Tibial nerve (tissue), 4 donors: ENCODE measurements around the gene CRTC1. TPM values are rescaled to one million over a fixed set of nuclear protein-coding genes. Genes with fewer than 3 reads are reported as not detected.
"Not testable (repeated sequence)": the region's sequence is repeated elsewhere in the genome, so short reads cannot be mapped to it uniquely, and the experiment has no call there.

Source experiments
- DNase-seq, 2 donors: peaks; one replicate each; pipeline ENCODE4 v3.0.0-alpha.2; 2019; ENCODE audit warnings: low spot score in 2 of 2
- H3K27ac ChIP-seq, 4 donors: fragments of 200-600 bp; sonication (generic) in 3 of 4; one replicate each; pipeline ENCODE4 v1.5.1; 2017 to 2019; ENCODE audit warnings: mild to moderate bottlenecking in 1 of 4
- H3K27me3 ChIP-seq, 2 donors: fragments of 200-600 bp; sonication (generic) in 1 of 2; one replicate each; pipeline versions ENCODE4 v1.5.1 to v1.6.0; 2017 to 2019
- H3K36me3 ChIP-seq, 3 donors: fragments of 200-600 bp; sonication (generic); one replicate each; pipeline ENCODE4 v1.5.1; 2018 to 2019
- H3K4me1 ChIP-seq, 4 donors: fragments of 200-600 bp; sonication (generic) in 3 of 4; one replicate each; pipeline ENCODE4 v1.5.1; 2017 to 2019
- H3K4me3 ChIP-seq, 4 donors: fragments of 200-600 bp; sonication (generic) in 3 of 4; one replicate each; pipeline ENCODE4 v1.5.1; 2017 to 2019; ENCODE audit warnings: mild to moderate bottlenecking in 1 of 4, moderate library complexity in 1 of 4
- H3K9me3 ChIP-seq, 4 donors: fragments of 200-600 bp; sonication (generic) in 3 of 4; one replicate each; pipeline ENCODE4 v1.5.1; 2017 to 2019
- EP300 ChIP-seq, 2 donors: sonication (generic); formaldehyde crosslinking; IDR thresholded peaks; one replicate each; pipeline ENCODE4 v1.6.1; 2017; ENCODE audit warnings: antibody characterized with exemption in 2 of 2, mild to moderate bottlenecking in 1 of 2
- POLR2A ChIP-seq, 2 donors: fragments of 450-650 bp; IDR thresholded peaks; one replicate each; pipeline ENCODE4 v1.6.1; 2017; ENCODE audit warnings: antibody characterized with exemption in 2 of 2, mild to moderate bottlenecking in 2 of 2, moderate library complexity in 2 of 2
- WGBS, 2 donors: methylation state at CpG; one replicate each; pipeline ENCODE4 v1.1.5; 2018; 5-methylcytosine and 5-hydroxymethylcytosine counted together
- total RNA-seq, 4 donors: library from RNA; depleted of rRNA; stranded (reverse); fragments of >200 nt; gene quantifications; one replicate each; pipeline ENCODE4 v1.1.0, GENCODE V29; 2016
- TF ChIP-seq, protein P1 (sequence below), 5 experiments: fragments of 200-600 bp in 3 of 5; fragments of 450-650 bp in 2 of 5; sonication (generic) in 3 of 5; IDR thresholded peaks; one replicate each; pipeline ENCODE4 v1.5.1; 2016 to 2019; ENCODE audit warnings: antibody characterized with exemption in 5 of 5, mild to moderate bottlenecking in 3 of 5, moderate library complexity in 2 of 5

Gene CRTC1
- total RNA-seq, 4 donors from 2014 or later = 4.0 to 7.8 (median 6.7) TPM

DNA sequence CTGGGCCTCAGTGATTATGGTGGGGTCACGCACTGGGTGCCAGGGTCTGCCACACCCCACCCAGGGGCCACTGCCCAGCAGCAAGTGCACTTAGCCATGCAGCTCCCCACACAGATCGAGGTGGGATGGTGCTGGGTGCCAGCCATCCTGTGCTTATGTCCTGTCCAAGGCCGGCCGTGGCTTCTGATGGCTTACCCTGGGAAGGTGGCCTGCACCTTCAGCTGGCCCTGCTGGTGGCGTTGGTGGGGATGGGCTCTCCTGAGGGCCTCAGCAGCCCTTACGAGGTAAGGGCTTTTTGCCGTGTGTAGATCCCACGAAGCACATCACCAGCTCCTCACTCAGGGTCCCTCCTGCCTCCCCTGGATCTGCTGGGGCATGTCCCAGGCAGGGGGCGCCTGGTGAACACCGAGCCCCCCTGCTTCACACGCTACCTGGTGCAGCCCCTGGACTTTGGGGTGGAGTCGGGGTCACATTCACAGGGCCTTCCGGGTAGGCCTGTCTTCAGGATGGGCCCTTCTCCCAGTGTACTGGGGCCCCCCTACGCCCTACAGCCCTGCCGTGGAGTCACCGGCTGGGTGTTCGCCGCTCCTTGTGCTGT lies 46.6 kb downstream of the CRTC1 start:
- H3K27me3 ChIP-seq = no peaks in the 10 kb centered on the region
- no peak overlapping the region for H3K27ac ChIP-seq
- H3K4me3 ChIP-seq = no peak overlapping the region
- peaks cover 0 to 26% (median 0%) of the 10 kb centered on the region in 4 donors for H3K4me1 ChIP-seq
- no peak for DNase-seq
- no peaks in the 10 kb centered on the region for H3K36me3 ChIP-seq
- H3K9me3 ChIP-seq = no peaks in the 10 kb centered on the region
- 94 to 97% methylated on average over 18 of the region's 18 CpGs for WGBS, 2 donors
- TF ChIP-seq, protein P1, sequence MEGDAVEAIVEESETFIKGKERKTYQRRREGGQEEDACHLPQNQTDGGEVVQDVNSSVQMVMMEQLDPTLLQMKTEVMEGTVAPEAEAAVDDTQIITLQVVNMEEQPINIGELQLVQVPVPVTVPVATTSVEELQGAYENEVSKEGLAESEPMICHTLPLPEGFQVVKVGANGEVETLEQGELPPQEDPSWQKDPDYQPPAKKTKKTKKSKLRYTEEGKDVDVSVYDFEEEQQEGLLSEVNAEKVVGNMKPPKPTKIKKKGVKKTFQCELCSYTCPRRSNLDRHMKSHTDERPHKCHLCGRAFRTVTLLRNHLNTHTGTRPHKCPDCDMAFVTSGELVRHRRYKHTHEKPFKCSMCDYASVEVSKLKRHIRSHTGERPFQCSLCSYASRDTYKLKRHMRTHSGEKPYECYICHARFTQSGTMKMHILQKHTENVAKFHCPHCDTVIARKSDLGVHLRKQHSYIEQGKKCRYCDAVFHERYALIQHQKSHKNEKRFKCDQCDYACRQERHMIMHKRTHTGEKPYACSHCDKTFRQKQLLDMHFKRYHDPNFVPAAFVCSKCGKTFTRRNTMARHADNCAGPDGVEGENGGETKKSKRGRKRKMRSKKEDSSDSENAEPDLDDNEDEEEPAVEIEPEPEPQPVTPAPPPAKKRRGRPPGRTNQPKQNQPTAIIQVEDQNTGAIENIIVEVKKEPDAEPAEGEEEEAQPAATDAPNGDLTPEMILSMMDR (IDR thresholded peaks at IDR 0.05) = no peak
- TF ChIP-seq POLR2A (IDR thresholded peaks at IDR 0.05) (no peak), EP300 (IDR thresholded peaks at IDR 0.05) (no peak)

DNA sequence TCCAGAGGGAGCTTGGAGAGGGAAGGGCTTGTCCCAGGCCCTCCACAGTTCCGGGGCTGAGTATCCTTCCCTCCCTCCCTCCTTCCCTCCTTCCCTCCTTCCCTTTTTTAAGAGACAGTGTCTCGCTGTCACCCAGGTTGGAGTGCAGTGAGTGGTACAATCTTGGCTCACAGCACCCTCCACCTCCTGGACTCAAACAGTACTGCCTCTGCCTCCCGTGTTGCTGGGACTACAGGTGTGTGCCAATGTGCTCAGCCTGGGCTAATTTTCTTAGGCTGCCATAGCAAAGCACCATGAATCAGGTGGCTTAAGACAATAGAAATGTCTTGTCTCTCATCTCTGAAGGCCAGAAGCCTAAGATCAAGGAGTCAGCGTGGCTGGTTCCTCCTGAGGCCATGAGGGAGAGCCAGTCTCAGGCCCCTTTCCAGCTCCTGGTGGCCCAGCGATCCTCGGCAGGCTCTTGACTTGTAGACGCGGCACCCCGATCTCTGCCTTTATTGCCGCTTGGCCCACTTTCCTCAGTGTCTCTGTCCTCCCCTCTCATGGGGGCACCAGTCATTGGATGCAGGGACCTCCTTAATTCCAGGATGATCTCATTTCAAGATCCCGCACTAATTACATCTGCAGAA lies 47.5 kb downstream of the CRTC1 start:
- Histone ChIP-seq H3K9me3 (no peaks in the 10 kb centered on the region), H3K36me3 (no peaks in the 10 kb centered on the region), H3K4me3 (no peak overlapping the region), H3K27ac (no peak overlapping the region), H3K27me3 (no peaks in the 10 kb centered on the region), H3K4me1 (peaks cover 0 to 16% (median 0%) of the 10 kb centered on the region in 4 donors)
- TF ChIP-seq POLR2A (IDR thresholded peaks at IDR 0.05) (no peak), EP300 (IDR thresholded peaks at IDR 0.05) (no peak)
- DNase-seq = no peak
- 88 to 91% methylated on average over 11 of the region's 11 CpGs for WGBS, 2 donors

DNA sequence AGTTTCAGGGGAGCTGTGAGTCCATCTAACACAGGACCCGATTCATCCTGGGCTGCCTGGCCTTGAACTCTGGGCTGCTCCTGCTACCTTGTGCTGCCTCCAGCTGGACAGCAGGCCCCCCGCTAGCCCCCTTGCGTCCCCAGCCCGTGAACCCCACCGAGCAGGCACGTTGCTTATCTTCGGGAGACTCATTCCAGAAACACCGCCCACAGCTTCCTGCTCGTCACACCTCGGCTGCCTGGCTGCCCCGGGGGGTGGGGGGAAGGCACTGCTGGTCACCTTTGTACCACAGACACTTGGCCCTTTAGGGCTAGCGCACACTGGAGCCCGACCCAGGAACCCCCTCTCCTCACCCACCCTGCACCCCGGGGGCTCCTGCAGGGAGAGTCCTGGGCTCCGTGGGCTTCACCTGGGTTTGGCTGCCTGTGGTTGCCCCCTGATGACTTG lies 48.1 kb downstream of the CRTC1 start:
- TF ChIP-seq EP300 (IDR thresholded peaks at IDR 0.05) (no peak), POLR2A (IDR thresholded peaks at IDR 0.05) (no peak)
- TF ChIP-seq, protein P1 (IDR thresholded peaks at IDR 0.05) = no peak
- WGBS, 2 donors = 63 to 70% methylated on average over 15 of the region's 15 CpGs
- Histone ChIP-seq H3K4me3 (no peak overlapping the region), H3K36me3 (no peaks in the 10 kb centered on the region), H3K27ac (no peak overlapping the region), H3K9me3 (no peaks in the 10 kb centered on the region), H3K4me1 (peaks cover 0 to 16% (median 0%) of the 10 kb centered on the region in 4 donors), H3K27me3 (no peaks in the 10 kb centered on the region)
- no peak for DNase-seq

DNA sequence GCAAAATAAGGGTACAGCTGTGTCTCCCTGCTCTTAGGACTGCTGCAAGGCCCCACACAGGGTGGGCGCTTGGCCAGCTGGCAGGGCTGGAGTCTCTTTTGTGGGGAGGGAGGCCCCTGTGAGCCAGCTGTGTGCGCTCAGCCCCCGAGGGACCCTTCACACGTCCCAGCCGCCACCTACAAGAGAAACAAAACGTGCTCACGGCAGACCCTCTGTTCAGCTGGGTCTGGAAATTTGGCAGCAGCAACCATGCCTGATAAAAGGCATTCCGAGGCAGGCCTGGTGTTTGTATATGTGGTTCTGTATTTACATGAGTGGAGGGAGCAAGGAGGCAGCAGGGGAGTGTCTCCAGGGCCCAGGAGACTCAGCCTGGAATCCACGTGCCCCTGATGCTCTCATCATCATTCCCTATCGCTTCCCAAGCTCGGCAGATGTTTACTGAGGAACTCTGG lies 49.7 kb downstream of the CRTC1 start:
- no peaks in the 10 kb centered on the region for H3K27me3 ChIP-seq
- no peak overlapping the region for H3K4me3 ChIP-seq
- TF ChIP-seq, protein P1 (IDR thresholded peaks at IDR 0.05) = no peak
- TF ChIP-seq POLR2A (IDR thresholded peaks at IDR 0.05) (no peak), EP300 (IDR thresholded peaks at IDR 0.05) (no peak)
- peaks cover 0 to 19% (median 0%) of the 10 kb centered on the region in 4 donors for H3K4me1 ChIP-seq
- H3K36me3 ChIP-seq = no peaks in the 10 kb centered on the region
- H3K9me3 ChIP-seq = no peaks in the 10 kb centered on the region
- DNase-seq = peak in 1 of 2 donors; percentile 12
- H3K27ac ChIP-seq = no peak overlapping the region
- WGBS, 2 donors = 42 to 48% methylated on average over 4 to 11 of the region's 11 CpGs

DNA sequence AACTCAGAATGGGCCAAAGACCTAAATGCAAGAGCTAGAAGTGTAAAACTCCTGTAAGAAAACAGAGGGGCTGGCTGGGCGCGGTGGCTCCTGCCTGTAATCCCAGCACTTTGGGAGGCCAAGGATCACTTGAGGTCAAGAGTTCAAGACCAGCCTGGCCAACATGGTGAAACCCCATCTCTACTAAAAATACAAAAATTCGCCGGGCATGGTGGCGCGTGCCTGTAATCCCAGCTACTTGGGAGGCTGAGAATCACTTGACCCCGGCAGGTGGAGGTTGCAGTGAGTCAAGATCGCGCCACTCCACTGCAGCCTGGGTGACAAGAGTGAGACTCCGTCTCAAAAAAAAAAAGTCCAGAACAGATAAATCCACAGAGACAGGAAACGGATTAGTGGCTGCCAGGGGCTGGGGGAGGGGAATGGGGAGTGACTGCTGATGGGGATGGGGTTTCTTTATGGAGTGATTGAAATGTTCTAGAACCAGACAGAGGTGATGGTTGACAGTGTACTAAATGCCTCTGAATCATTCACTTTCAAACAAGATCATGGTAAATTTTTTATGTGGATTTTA lies 50.4 kb downstream of the CRTC1 start:
- H3K4me1 ChIP-seq = peaks cover 0 to 19% (median 0%) of the 10 kb centered on the region in 4 donors
- not testable (repeated sequence) for H3K36me3 ChIP-seq, H3K4me3 ChIP-seq, H3K27me3 ChIP-seq, DNase-seq, H3K9me3 ChIP-seq, H3K27ac ChIP-seq
- WGBS, 2 donors = 89 to 93% methylated on average over 11 of the region's 11 CpGs

DNA sequence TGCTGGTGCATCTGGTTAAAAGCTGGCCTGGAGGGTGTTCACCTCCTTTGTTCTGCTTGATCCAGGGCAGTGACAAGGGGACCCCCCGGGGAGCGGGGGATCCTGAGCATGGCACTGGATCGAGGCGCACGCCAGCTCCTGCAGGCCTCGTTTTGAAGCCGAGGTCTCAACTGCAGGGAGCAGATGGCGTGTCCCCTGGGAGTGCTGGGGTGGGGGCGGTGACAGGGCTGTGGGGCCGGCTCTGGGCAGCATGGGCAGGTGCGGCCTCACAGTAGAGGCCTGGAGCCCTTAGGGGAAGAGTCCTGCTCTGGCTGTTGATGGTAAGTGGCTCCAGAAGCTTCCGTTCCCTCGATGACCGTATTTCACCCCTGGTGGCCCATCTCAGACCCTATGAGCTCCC lies 51.8 kb downstream of the CRTC1 start:
- no peaks in the 10 kb centered on the region for H3K36me3 ChIP-seq
- no peak for TF ChIP-seq POLR2A (IDR thresholded peaks at IDR 0.05)
- TF ChIP-seq, protein P1 (IDR thresholded peaks at IDR 0.05) = no peak
- no peak for TF ChIP-seq EP300 (IDR thresholded peaks at IDR 0.05)
- no peaks in the 10 kb centered on the region for H3K27me3 ChIP-seq
- H3K4me3 ChIP-seq = no peak overlapping the region
- H3K27ac ChIP-seq = no peak overlapping the region
- 91 to 94% methylated on average over 6 to 14 of the region's 14 CpGs for WGBS, 2 donors
- no peaks in the 10 kb centered on the region for H3K9me3 ChIP-seq
- no peak for DNase-seq
- peaks cover 0 to 19% (median 0%) of the 10 kb centered on the region in 4 donors for H3K4me1 ChIP-seq
